Measurements from ENCODE around the gene SLC44A5. TPM values are rescaled to one million over a fixed set of nuclear protein-coding genes. Genes with fewer than 3 reads are reported as not detected.

SLC44A5 gene
- total RNA-seq, 1 experiment from 2014 or later, result 0.18 TPM

DNA sequence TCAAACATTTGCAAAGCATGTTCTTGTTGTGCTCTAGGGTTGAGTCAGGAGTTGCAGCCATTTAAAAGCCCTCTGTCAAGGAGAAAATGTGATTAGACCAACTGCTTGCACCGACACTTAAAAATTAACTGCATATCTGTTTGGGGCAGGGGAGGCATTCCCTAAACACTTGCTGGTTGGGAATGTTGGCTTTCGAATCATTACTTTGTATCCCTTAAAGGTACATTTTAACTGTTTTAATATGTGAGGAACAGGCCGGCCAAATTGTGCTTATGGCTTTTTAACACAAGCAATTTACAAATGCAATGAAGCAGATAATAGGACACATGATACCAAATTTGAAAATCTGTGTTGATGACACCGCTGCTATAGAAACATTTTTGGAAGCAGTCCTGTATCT lies 317.6 kb downstream of the SLC44A5 start:
- ATAC-seq (no peak), DNase-seq (ENCODE audit: low read depth, low spot score) (no peak)
- H3K36me3 ChIP-seq (ENCODE audit: control insufficient read depth, insufficient read depth, low read length), result no peaks in the 10 kb centered on the region
- in situ Hi-C loops (cut with HindIII; ENCODE audit: low pct_unique_long_range_greater_than_20kb, low sequenced_read_pairs) (no loop called here), intact Hi-C loops (cut with micrococcal nuclease; ENCODE audit: unreplicated experiment) (no loop called here)
- H3K27me3 ChIP-seq (ENCODE audit: control insufficient read depth, insufficient read depth, low read length), result no peaks in the 10 kb centered on the region
- TF ChIP-seq, protein P1, sequence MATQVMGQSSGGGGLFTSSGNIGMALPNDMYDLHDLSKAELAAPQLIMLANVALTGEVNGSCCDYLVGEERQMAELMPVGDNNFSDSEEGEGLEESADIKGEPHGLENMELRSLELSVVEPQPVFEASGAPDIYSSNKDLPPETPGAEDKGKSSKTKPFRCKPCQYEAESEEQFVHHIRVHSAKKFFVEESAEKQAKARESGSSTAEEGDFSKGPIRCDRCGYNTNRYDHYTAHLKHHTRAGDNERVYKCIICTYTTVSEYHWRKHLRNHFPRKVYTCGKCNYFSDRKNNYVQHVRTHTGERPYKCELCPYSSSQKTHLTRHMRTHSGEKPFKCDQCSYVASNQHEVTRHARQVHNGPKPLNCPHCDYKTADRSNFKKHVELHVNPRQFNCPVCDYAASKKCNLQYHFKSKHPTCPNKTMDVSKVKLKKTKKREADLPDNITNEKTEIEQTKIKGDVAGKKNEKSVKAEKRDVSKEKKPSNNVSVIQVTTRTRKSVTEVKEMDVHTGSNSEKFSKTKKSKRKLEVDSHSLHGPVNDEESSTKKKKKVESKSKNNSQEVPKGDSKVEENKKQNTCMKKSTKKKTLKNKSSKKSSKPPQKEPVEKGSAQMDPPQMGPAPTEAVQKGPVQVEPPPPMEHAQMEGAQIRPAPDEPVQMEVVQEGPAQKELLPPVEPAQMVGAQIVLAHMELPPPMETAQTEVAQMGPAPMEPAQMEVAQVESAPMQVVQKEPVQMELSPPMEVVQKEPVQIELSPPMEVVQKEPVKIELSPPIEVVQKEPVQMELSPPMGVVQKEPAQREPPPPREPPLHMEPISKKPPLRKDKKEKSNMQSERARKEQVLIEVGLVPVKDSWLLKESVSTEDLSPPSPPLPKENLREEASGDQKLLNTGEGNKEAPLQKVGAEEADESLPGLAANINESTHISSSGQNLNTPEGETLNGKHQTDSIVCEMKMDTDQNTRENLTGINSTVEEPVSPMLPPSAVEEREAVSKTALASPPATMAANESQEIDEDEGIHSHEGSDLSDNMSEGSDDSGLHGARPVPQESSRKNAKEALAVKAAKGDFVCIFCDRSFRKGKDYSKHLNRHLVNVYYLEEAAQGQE (IDR thresholded peaks at IDR 0.05; ENCODE audit: insufficient read depth in 1 of 2, low read depth in 2 of 2, low read length in 1 of 2), result no peak
- no peak for TF ChIP-seq POLR2AphosphoS5 (IDR thresholded peaks at IDR 0.05; ENCODE audit: low read depth, low read length)
- TF ChIP-seq TCF7L2 (IDR thresholded peaks at IDR 0.05; ENCODE audit: low read depth, low read length), result no peak
- no peak for TF ChIP-seq SIN3A (IDR thresholded peaks at IDR 0.05; ENCODE audit: borderline replicate concordance, insufficient read depth, low read depth, low read length)
- TF ChIP-seq, protein P2, sequence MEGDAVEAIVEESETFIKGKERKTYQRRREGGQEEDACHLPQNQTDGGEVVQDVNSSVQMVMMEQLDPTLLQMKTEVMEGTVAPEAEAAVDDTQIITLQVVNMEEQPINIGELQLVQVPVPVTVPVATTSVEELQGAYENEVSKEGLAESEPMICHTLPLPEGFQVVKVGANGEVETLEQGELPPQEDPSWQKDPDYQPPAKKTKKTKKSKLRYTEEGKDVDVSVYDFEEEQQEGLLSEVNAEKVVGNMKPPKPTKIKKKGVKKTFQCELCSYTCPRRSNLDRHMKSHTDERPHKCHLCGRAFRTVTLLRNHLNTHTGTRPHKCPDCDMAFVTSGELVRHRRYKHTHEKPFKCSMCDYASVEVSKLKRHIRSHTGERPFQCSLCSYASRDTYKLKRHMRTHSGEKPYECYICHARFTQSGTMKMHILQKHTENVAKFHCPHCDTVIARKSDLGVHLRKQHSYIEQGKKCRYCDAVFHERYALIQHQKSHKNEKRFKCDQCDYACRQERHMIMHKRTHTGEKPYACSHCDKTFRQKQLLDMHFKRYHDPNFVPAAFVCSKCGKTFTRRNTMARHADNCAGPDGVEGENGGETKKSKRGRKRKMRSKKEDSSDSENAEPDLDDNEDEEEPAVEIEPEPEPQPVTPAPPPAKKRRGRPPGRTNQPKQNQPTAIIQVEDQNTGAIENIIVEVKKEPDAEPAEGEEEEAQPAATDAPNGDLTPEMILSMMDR (IDR thresholded peaks at IDR 0.05), result no peak
- BruUV-seq (replicated peaks), result no TSS peak
- no peaks in the 10 kb centered on the region for H3K9me3 ChIP-seq (ENCODE audit: control insufficient read depth, insufficient read depth, low read depth, low read length)
- no peak overlapping the region for H3K4me3 ChIP-seq (ENCODE audit: low read depth in 2 of 2, low read length in 2 of 2)
- no peaks in the 10 kb centered on the region for H3K4me1 ChIP-seq (ENCODE audit: control insufficient read depth, insufficient read depth, low read length)
- no peak overlapping the region for H3K27ac ChIP-seq (ENCODE audit: low read length)
- ChIA-PET POLR2A (no interaction called here), CTCF (no interaction called here)

DNA sequence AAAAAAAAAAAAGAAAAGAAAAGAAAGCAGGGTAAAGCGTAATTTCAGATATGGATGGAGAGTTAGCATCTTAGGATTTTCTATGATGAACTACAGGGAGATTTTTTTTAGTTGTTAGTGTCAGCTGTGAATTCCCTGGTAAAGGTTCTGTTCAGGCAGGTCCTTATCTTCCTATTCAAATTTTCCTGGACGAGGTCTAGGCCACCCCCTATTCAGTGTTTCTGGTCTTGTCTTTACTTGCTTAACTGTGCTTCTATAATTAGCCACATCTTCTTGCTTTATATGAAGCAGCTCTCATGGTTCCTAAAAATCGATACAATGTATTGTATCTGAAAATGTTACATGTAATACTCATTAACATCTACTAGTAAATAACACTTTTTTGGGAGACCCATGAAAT lies 318.9 kb downstream of the SLC44A5 start:
- Histone ChIP-seq H3K27me3 (ENCODE audit: control insufficient read depth, insufficient read depth, low read length) (no peaks in the 10 kb centered on the region), H3K9me3 (ENCODE audit: control insufficient read depth, insufficient read depth, low read depth, low read length) (no peaks in the 10 kb centered on the region), H3K4me1 (ENCODE audit: control insufficient read depth, insufficient read depth, low read length) (no peaks in the 10 kb centered on the region), H3K36me3 (ENCODE audit: control insufficient read depth, insufficient read depth, low read length) (no peaks in the 10 kb centered on the region), H3K27ac (ENCODE audit: low read length) (no peak overlapping the region), H3K4me3 (ENCODE audit: low read depth in 2 of 2, low read length in 2 of 2) (no peak overlapping the region)
- DNase-seq (ENCODE audit: low read depth, low spot score) (no peak), ATAC-seq (no peak)
- no TSS peak for BruUV-seq (replicated peaks)
- CTCF ChIA-PET, result no interaction called here
- POLR2A ChIA-PET, result no interaction called here
- TF ChIP-seq SIN3A (IDR thresholded peaks at IDR 0.05; ENCODE audit: borderline replicate concordance, insufficient read depth, low read depth, low read length), result no peak
- no peak for TF ChIP-seq TCF7L2 (IDR thresholded peaks at IDR 0.05; ENCODE audit: low read depth, low read length)
- no peak for TF ChIP-seq POLR2AphosphoS5 (IDR thresholded peaks at IDR 0.05; ENCODE audit: low read depth, low read length)
- TF ChIP-seq, protein P2 (IDR thresholded peaks at IDR 0.05), result no peak
- TF ChIP-seq, protein P1 (IDR thresholded peaks at IDR 0.05; ENCODE audit: insufficient read depth in 1 of 2, low read depth in 2 of 2, low read length in 1 of 2), result no peak
- in situ Hi-C loops (cut with HindIII; ENCODE audit: low pct_unique_long_range_greater_than_20kb, low sequenced_read_pairs), result no loop called here
- intact Hi-C loops (cut with micrococcal nuclease; ENCODE audit: unreplicated experiment), result no loop called here

Data from Panc1 (cell line).